ENCODE data around the gene DNAH2.

DNAH2 gene

GRCh38 chr17:7824021-7824924 lies 106.7 kb downstream of the DNAH2 start:
- no peak for DNase-seq

- DNase-seq, result peak; percentile 65 to 67 (median 66)
Measured at GRCh38 chr17:7825206-7825990, 107.9 kb downstream of the DNAH2 start.

GRCh38 chr17:7830616-7831015 lies 113.1 kb downstream of the DNAH2 start:
- no peak for DNase-seq

GRCh38 chr17:7831233-7831632 lies 113.7 kb downstream of the DNAH2 start:
- no peak for DNase-seq

DNA sequence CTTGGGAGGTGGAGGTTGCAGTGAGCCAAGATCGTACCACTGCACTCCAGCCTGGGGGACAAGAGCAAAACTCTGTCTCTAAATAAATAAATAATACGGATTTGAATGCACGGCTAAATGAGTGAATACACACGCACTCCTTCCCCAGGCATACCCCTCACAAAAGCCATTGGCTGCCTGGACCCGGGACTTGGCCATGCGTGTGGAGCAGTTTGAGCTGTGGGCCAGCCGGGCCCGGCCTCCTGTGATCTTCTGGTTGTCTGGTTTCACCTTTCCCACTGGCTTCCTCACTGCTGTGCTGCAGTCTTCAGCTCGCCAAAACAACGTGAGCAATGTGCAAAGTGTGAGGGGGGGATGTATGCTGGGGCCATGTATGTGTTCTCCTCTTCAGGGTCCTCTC lies 114.9 kb downstream of the DNAH2 start:
- no peak for DNase-seq

DNA sequence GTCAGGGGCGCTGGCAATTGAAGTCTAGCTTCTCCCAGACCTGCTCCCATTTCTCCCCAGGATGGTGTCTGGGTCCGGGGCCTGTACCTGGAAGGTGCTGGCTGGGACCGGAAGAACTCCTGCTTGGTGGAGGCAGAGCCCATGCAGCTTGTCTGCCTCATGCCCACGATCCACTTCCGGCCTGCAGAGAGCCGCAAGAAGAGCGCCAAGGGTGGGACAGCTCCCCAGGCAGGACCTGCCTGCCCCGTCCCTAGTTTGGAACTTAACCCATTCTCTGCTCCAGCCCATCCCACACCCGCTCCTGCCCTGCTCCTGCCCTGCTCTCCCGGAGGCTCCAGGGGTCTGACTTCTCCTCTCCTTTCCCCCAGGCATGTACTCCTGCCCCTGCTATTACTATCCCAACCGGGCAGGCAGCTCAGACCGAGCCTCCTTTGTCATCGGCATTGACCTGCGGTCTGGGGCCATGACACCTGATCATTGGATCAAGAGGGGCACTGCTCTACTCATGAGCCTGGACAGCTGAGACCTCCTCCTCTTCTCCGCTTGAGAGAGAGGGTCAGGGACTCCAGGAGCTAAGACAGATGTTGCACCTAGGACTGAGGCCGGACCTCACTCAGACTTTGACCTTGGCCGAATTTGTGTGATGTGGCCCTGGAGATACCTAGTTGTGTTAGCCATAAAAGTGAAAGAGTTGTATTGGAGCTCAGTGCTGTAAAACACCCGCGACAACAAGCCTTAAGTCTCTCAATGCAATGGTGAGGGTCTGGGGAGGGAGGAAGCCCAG lies 115.7 kb downstream of the DNAH2 start:
- no peak for DNase-seq

- peak; percentile 94 to 97 (median 97) for DNase-seq
Measured at GRCh38 chr17:7833795-7834541, 116.4 kb downstream of the DNAH2 start, which contains the start of gene KDM6B. KDM6B (plus strand) TSS chr17:7834217; CDS start chr17:7845555, 11,338 bp downstream.

- DNase-seq, result peak; percentile 82 to 94 (median 88)
Measured at GRCh38 chr17:7834542-7834956, 117.0 kb downstream of the DNAH2 start.

- peak; percentile 94 to 97 (median 95) for DNase-seq
Measured at GRCh38 chr17:7834957-7835813, 117.6 kb downstream of the DNAH2 start.

GRCh38 chr17:7835814-7836595 lies 118.5 kb downstream of the DNAH2 start:
- peak; percentile 56 to 77 (median 64) for DNase-seq

DNA sequence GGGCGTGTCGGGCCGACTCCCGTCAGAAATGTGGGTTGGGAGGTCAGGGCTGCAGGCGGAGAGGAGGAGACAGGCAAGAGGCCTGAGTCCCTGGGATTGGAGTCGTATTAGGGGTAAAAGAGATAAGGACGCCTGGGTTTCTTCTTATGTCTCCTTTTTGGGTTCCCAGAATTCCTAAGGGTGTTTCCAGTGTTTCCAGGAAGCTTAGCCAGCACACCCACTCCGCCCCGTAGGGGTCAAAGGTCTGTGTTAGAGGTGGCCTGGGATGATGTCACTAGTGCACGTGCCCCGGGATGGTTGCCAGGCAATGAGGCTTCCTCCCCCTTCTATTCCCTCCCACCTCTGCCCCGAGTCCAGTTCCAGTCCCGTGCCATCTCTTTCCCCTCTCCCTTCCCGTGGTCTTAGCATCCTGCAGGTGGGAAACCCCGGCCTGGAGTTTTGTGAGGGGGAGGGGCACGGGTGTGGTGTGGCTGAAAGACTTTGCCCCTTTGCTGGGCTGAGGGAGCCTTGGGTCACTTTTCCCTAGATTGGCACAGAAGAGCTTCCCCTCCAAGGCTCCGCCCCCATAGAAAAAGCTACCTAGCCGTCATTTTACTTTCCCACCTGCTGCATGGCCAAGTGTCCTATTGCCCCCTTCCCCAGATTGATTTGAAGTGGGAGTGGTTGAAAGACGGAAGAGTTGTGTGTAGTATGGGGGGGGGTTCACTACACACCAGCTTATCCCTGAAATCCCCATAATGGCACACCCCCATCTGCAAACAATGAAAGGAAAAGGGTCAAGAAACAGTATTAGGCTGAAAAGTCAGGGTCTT lies 119.3 kb downstream of the DNAH2 start:
- peak; percentile 90 to 93 (median 92) for DNase-seq

DNA sequence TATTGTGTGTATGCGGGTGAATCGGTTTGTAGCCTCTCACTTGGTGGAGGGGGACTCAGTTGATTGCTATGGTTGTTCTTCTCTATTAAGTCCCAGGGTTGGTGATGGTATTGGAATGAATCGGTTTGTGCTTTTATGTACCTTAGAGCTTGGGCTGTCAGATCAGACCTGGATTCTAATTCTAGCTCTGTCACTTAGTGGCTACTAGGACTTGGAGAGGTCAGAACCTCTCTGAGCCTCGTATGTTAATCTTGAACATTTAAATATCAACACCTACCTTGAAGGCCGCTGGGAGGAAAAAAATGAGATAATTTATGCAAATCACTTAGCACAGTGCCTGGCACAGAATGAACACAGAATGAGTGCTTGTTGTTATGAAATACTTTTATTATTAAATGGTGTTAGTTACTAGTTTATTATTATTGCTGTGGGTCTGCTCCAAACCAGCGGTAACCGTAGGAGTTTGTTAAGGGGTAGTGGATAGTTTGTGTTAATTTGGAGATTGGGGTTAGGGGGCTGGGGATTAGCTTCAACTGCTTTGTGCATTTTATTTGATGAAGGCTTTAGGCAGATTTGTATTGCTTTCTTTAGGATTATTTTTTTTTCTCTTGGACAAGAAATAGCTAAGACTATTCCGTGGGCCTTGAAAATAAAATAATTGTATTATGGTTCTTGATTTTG lies 120.0 kb downstream of the DNAH2 start:
- peak; percentile 48 to 76 (median 57) for DNase-seq

GRCh38 chr17:7838090-7839075 lies 120.8 kb downstream of the DNAH2 start:
- DNase-seq, result peak; percentile 53 to 57 (median 57)

DNA sequence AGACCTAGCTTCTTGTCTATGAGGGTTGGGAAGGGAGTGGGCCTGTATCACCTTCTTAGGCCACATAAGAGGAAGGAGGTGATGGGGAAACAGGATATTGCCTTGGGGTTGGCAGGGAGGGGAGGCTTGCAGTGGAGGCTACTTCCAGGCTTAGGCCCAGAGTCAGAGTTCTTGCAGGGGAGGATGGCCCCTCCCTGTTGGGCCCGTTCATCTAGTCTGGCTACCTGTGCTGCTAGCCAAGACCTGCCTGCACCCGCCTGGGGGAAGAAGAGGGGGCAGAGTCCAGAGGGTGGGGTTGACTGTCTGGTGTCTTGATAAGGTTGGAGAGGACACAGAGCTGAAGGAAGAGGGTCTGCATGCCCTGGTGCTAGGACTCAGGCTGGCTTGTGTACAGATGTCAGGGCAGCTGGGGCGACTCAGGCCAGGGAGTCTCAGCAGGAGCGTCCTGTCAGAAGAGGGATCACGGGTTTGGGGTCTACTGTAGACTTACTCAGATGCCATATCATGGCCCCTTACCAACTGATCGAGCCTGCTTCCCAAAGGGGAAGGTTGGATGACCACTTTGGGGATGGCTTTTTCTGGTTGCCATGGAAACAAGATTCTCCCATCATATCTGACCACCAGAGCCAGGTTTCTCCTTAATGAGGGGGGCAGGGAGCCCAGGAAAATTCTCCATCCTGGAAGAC lies 121.8 kb downstream of the DNAH2 start:
- DNase-seq, result peak in 2 of 3 donors; percentile 47 to 53

DNA sequence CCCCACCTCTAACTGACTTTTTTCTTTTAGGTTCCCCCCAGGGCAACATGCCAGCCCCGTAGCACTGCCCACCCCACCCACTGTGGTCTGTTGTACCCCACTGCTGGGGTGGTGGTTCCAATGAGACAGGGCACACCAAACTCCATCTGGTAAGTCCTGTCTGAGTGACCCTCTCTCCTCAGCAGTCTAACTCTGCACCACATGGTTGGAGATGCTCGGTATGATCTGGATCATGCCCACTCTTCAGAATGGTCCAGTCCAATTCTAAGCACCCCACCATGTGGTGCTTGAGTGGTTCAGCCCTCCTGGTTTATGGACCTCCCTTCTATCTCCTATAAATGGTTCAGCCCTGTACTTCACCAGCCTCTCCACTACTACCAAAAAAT lies 122.3 kb downstream of the DNAH2 start:
- peak in 2 of 3 donors; percentile 41 to 53 for DNase-seq

DNA sequence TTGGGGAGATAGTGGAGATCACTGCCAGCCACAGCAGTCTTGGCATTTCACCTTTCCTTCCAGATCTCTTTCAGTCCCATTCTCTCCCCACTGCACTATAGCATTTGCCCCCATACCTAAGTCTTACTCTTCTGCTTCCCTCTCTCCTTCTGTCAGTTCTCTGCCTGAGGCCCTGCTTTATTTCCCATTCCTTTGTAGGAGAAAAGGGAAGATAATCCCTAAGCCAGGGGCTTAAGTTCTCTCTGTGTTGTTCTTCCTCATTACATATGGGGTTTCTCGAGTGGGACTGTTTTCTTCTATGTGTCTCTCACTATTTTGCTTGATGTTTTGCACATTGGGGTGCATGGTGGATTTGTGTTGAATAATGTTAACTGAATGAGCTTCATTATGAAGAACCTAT lies 122.9 kb downstream of the DNAH2 start:
- DNase-seq, result peak in 1 of 3 donors; percentile 17

DNA sequence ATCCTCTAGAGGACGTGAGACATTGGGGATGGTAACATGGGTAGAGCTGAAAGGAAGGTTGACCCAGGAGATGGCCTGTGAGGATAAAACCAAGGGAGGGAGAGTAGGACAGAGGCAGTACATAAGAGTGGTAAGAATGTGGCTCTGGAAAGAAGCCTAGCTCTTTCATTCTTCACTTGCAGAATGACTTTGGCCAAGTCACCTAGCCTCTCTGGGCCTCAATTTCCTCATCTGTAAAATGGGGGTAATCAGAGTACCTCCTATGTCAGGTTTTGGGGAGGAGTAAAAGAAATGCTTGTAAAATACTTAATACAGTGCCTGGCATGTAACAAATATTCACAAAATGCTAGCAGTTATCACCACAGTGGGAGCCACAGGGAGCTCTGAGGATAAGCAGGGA lies 123.3 kb downstream of the DNAH2 start:
- DNase-seq, result no peak

Data from suppressor macrophage treated with lipopolysaccharide for 1 hour (primary cell).